Parathyroid adenoma (tissue), 2 donors: ENCODE results near the gene ZCRB1.

Experiments used
- H2AFZ ChIP-seq: fragments of 300-600 bp; sonication (generic); one replicate; pipeline ENCODE4 v1.7.0; 2017; ENCODE audit warnings: antibody characterized with exemption, mild to moderate bottlenecking
- H3K27ac ChIP-seq: fragments of 300-600 bp; sonication (generic); one replicate; pipeline ENCODE4 v1.7.0; 2017
- H3K27me3 ChIP-seq: fragments of 300-600 bp; sonication (generic); one replicate; pipeline ENCODE4 v1.7.0; 2017; ENCODE audit warnings: low read length; ENCODE audit not compliant: control insufficient read depth, insufficient read depth
- H3K36me3 ChIP-seq: fragments of 300-600 bp; sonication (generic); one replicate; pipeline ENCODE4 v1.7.0; 2017; ENCODE audit warnings: low read length; ENCODE audit not compliant: control insufficient read depth, insufficient read depth
- H3K4me1 ChIP-seq: fragments of 300-600 bp; sonication (generic); one replicate; pipeline ENCODE4 v1.7.0; 2017; ENCODE audit warnings: control low read depth
- H3K4me2 ChIP-seq: fragments of 300-600 bp; sonication (generic); one replicate; pipeline ENCODE4 v1.7.0; 2017; ENCODE audit warnings: low read length
- H3K4me3 ChIP-seq: fragments of 300-600 bp; sonication (generic); one replicate; pipeline ENCODE4 v1.7.0; 2017; ENCODE audit warnings: low read depth, low read length
- H3K79me2 ChIP-seq: fragments of 300-600 bp; sonication (generic); one replicate; pipeline ENCODE4 v1.7.0; 2017; ENCODE audit warnings: control low read depth
- H3K9ac ChIP-seq: fragments of 300-600 bp; sonication (generic); one replicate; pipeline ENCODE4 v1.7.0; 2017; ENCODE audit warnings: mild to moderate bottlenecking
- H3K9me3 ChIP-seq: fragments of 300-600 bp; sonication (generic); one replicate; pipeline ENCODE4 v1.7.0; 2017; ENCODE audit warnings: low read length; ENCODE audit not compliant: control insufficient read depth
- CTCF ChIP-seq: fragments of 300-600 bp; sonication (generic); IDR thresholded peaks from one replicate; pipeline ENCODE4 v1.7.0; 2017; ENCODE audit warnings: antibody characterized with exemption, mild to moderate bottlenecking
- donor health status: primary hyperparathyroidism.

The ZCRB1 gene

GRCh38 chr12:42365486-42365885 lies 39.6 kb upstream of the ZCRB1 start:
- Histone ChIP-seq H3K79me2 (no peaks in the 10 kb centered on the region), H3K27ac (no peak overlapping the region), H3K36me3 (no peaks in the 10 kb centered on the region), H3K27me3 (no peaks in the 10 kb centered on the region), H3K9ac (no peak overlapping the region), H2AFZ (no peak overlapping the region), H3K4me1 (no peaks in the 10 kb centered on the region), H3K4me2 (no peak overlapping the region), H3K4me3 (no peak overlapping the region), H3K9me3 (no peaks in the 10 kb centered on the region)
- TF ChIP-seq CTCF = no peak

- no peak for TF ChIP-seq CTCF
- Histone ChIP-seq H3K27ac (no peak overlapping the region), H3K4me3 (no peak overlapping the region), H3K27me3 (no peaks in the 10 kb centered on the region), H2AFZ (no peak overlapping the region), H3K9me3 (no peaks in the 10 kb centered on the region), H3K79me2 (no peaks in the 10 kb centered on the region), H3K36me3 (no peaks in the 10 kb centered on the region), H3K4me1 (no peaks in the 10 kb centered on the region), H3K4me2 (no peak overlapping the region), H3K9ac (no peak overlapping the region)
Measured at GRCh38 chr12:42364692-42365091, 38.8 kb upstream of the ZCRB1 start.

- Histone ChIP-seq H3K9ac (no peak overlapping the region), H3K4me1 (no peaks in the 10 kb centered on the region), H3K79me2 (no peaks in the 10 kb centered on the region), H3K36me3 (no peaks in the 10 kb centered on the region), H3K9me3 (no peaks in the 10 kb centered on the region), H3K4me2 (no peak overlapping the region), H3K4me3 (no peak overlapping the region), H3K27ac (no peak overlapping the region), H3K27me3 (no peaks in the 10 kb centered on the region), H2AFZ (no peak overlapping the region)
- no peak for TF ChIP-seq CTCF
Measured at GRCh38 chr12:42362647-42363260, 36.9 kb upstream of the ZCRB1 start.

- no peaks in the 10 kb centered on the region for H3K36me3 ChIP-seq
- no peak overlapping the region for H3K4me2 ChIP-seq
- no peak overlapping the region for H2AFZ ChIP-seq
- no peak overlapping the region for H3K27ac ChIP-seq
- H3K4me3 ChIP-seq = no peak overlapping the region
- H3K9me3 ChIP-seq = no peaks in the 10 kb centered on the region
- no peak overlapping the region for H3K9ac ChIP-seq
- H3K27me3 ChIP-seq = no peaks in the 10 kb centered on the region
- TF ChIP-seq CTCF = no peak
- H3K79me2 ChIP-seq = no peaks in the 10 kb centered on the region
- no peaks in the 10 kb centered on the region for H3K4me1 ChIP-seq
Measured at GRCh38 chr12:42361909-42362646, 36.2 kb upstream of the ZCRB1 start.
